Medulla oblongata (tissue), 1 donor: ENCODE results near the gene IMMP1L.

Experiments used
- DNase-seq: peaks from one replicate; pipeline ENCODE4 v3.0.0-alpha.2; 2015; ENCODE audit errors: extremely low spot score

IMMP1L gene

DNA sequence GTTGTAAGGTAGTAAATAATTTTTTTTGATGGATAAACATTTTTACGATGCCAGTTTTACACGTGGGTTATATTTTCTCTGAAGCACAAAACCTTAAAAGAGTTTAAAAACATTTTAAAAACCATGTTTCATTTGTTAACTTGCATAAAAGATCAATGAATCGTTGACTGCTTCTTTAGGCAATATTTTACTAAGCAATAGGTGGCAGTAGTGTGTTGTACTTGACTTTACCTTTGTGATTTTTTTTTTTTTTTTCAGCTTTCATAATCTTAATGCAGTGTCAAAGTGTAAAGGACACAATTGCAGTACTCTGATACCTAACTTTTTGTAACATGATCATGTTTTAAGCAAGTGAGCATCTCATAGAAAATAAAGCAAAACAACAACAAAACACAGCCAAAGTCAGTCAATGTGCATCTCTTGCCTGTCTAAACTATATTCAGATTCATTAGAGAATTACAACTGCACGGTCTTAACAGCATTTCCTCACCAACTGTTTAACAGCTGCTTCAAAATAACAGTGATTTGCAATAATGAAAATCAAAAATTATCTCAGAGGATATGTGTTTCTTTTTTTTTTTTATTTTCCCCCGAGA is 112.1 kb downstream of the IMMP1L start:
- peak; percentile 9 for DNase-seq

DNA sequence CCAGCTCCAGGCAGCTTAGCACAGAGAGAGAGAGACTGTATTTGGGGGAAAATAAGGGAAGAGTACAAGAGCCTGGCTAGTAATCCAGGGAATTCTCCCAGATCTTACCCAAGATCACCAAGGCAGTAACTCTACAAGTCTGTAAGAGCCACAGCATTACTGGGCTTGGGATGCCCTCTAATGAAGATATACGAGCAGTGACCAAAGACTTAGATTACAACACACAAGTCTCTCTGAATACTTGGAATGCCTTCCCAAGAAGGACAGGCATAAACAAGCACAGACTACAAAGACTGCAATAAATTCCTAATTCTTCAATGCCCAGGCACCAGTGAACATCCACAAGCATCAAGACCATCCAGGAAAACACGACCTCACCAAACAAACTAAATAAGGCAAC is 122.0 kb downstream of the IMMP1L start:
- no peak for DNase-seq

DNA sequence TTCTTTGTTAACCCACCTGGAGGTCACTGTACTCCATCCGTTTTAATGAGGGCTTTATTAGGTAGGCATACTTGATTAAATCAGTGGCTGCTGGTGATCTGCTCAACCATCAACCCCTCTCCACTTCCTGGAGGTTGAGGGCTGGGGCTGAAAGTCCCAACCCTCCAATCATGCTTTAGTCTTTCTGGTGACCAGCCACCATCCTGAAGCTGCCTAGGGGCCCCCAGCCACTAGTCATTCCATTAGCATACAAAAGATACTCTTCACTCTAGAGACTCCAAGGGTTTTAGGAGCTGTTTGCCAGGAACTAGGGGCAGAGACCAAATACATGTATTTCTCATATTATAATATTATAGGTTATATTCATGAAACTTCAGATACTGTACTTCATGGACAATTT is 126.3 kb downstream of the IMMP1L start:
- no peak for DNase-seq
